GM12878 (cell line): ENCODE data around the gene SRSF2. TPM values are rescaled to one million over a fixed set of nuclear protein-coding genes. Genes with fewer than 3 reads are reported as not detected.

Experiments used
- NR2C2 ChIP-seq: IDR thresholded peaks from 2 replicates; pipeline ENCODE4 v1.6.1; 2011; ENCODE audit warnings: borderline replicate concordance, low read depth; ENCODE audit not compliant: control insufficient read depth, insufficient read length
- SKIL ChIP-seq: fragments of 450-650 bp; IDR thresholded peaks from 2 replicates; pipeline ENCODE4 v1.6.1; 2017; ENCODE audit warnings: mild to moderate bottlenecking, low read depth, inconsistent platforms; ENCODE audit not compliant: poor library complexity, severe bottlenecking
- STAT1 ChIP-seq: fragments of 450-650 bp; conservative IDR thresholded peaks from 2 replicates; pipeline ENCODE4 v1.6.1; 2014; ENCODE audit warnings: antibody characterized with exemption, mild to moderate bottlenecking
- YY1 ChIP-seq: IDR thresholded peaks from 2 replicates; pipeline ENCODE4 v1.6.1; 2011; ENCODE audit warnings: low read depth, mild to moderate bottlenecking, low read length
- ZBTB11 ChIP-seq: fragments of 450-650 bp; formaldehyde crosslinking; IDR thresholded peaks from 2 replicates; pipeline ENCODE4 v1.5.0; 2022; ENCODE audit warnings: mild to moderate bottlenecking, missing genetic modification characterization
- ZSCAN29 ChIP-seq: fragments of 450-650 bp; IDR thresholded peaks from 2 replicates; pipeline ENCODE4 v1.6.1; 2017; ENCODE audit warnings: mild to moderate bottlenecking, moderate library complexity
- polyA plus RNA-seq, 11 experiments: library from polyadenylated mRNA; depleted of rRNA in 4 of 11; unstranded in 6 of 11; stranded (reverse) in 5 of 11; fragments of >200 nt; fragmentation: Nextera tagmentation in 4 of 11; fragmentation: Illumina TruSeq in 1 of 11; extraction: Ambion mirVana in 4 of 11; extraction: Trizol in 1 of 11; gene quantifications; 1 replicate in 1 of 11; 2 replicates in 10 of 11; pipeline versions ENCODE4 v1.2.1 to v1.2.3, GENCODE V29; 2011 to 2016; ENCODE audit warnings: inconsistent platforms in 2 of 11, missing spikeins in 2 of 11, low read depth in 1 of 11
- total RNA-seq, 4 experiments: library from RNA; depleted of rRNA in 3 of 4; stranded (reverse); fragments of >200 nt in 3 of 4; fragmentation: Illumina TruSeq in 1 of 4; extraction: Trizol in 1 of 4; gene quantifications; 2 replicates each; pipeline versions ENCODE4 v1.2.1 to v1.2.3, GENCODE V29; 2013 to 2021

The SRSF2 gene
- total and polyA plus RNA-seq, 10 of the 15 experiments (the other 5 are each of a cell fraction or from before 2014, with no cell fraction given) = 225 to 795 (median 410) TPM

- no peak; the same call in 1 of the 2 replicates for TF ChIP-seq YY1
- no peak for TF ChIP-seq NR2C2
- TF ChIP-seq ZSCAN29 = no peak
- no peak; the same call in 1 of the 2 replicates for TF ChIP-seq ZBTB11 (CRISPR knock-in tag)
- TF ChIP-seq STAT1 = 0 out of 2 replicates have a peak, but pooled peaks have one; percentile 46
- TF ChIP-seq SKIL = no peak
These were observed 10.1 kb downstream of the SRSF2 start, which contains the start of gene METTL23 (continued) for GRCh38 chr17:76726776-76727718.
